Renal cortical epithelial cell (primary cell): ENCODE results near the gene MUC12. TPM values are rescaled to one million over a fixed set of nuclear protein-coding genes. Genes with fewer than 3 reads are reported as not detected.
"Not testable (repeated sequence)": the region's sequence is repeated elsewhere in the genome, so short reads cannot be mapped to it uniquely, and the experiment has no call there.

Source experiments
- DNase-seq: peaks from one replicate; pipeline ENCODE4 v3.0.0-alpha.2; 2011; ENCODE audit warnings: low read depth
- total RNA-seq: library from RNA; depleted of rRNA; stranded (reverse); fragments of >200 nt; gene quantifications from 2 replicates; pipeline ENCODE4 v1.2.3, GENCODE V29; 2014

Gene MUC12, protein sequence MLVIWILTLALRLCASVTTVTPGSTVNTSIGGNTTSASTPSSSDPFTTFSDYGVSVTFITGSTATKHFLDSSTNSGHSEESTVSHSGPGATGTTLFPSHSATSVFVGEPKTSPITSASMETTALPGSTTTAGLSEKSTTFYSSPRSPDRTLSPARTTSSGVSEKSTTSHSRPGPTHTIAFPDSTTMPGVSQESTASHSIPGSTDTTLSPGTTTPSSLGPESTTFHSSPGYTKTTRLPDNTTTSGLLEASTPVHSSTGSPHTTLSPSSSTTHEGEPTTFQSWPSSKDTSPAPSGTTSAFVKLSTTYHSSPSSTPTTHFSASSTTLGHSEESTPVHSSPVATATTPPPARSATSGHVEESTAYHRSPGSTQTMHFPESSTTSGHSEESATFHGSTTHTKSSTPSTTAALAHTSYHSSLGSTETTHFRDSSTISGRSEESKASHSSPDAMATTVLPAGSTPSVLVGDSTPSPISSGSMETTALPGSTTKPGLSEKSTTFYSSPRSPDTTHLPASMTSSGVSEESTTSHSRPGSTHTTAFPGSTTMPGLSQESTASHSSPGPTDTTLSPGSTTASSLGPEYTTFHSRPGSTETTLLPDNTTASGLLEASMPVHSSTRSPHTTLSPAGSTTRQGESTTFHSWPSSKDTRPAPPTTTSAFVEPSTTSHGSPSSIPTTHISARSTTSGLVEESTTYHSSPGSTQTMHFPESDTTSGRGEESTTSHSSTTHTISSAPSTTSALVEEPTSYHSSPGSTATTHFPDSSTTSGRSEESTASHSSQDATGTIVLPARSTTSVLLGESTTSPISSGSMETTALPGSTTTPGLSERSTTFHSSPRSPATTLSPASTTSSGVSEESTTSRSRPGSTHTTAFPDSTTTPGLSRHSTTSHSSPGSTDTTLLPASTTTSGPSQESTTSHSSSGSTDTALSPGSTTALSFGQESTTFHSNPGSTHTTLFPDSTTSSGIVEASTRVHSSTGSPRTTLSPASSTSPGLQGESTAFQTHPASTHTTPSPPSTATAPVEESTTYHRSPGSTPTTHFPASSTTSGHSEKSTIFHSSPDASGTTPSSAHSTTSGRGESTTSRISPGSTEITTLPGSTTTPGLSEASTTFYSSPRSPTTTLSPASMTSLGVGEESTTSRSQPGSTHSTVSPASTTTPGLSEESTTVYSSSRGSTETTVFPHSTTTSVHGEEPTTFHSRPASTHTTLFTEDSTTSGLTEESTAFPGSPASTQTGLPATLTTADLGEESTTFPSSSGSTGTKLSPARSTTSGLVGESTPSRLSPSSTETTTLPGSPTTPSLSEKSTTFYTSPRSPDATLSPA (N-terminal part only)
- not detected in 2 replicates for total RNA-seq

DNA sequence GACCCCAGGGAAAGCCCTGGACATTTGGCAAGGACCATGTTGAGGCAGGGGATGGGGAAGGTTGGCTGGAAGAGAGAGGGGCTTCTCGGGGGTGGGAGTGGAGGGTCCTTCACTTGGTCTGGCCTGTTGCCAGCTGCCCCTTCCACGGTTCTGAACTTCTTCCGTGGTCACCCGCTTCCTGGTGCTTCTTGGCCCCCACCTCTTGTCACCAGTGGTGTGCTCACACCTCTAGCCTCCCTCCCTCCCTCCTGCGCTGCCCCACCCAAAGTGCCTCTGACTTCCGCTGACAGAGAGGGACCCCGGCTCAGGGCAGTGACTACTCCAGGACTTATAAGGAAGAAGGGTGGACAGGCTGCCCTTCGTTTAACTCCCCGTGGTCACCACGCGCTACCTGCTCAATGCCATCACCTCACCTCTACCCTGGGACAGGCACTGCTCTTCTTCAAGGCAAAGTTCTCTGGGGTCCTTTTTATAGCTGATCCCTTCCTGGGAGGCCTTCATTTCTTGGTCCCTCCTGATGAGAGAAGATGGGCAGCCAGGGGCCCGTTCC lies at the start of gene MUC12:
Gene MUC12, plus strand, starts transcription at position 500 of the 550 bp plus-strand sequence. CDS start 58 bp downstream, outside the sequence.
- DNase-seq, result no peak

GRCh38 chr7:100919779-100920437 lies 49.5 kb upstream of the MUC12 start:
- not testable (repeated sequence) for DNase-seq

- no peak for DNase-seq
Observed at GRCh38 chr7:100921039-100921438, 48.3 kb upstream of the MUC12 start.

GRCh38 chr7:100923616-100924015 lies 45.7 kb upstream of the MUC12 start:
- DNase-seq, result not testable (repeated sequence)

GRCh38 chr7:100929808-100930174 lies 39.6 kb upstream of the MUC12 start:
- DNase-seq, result no peak

- DNase-seq, result no peak
Observed at GRCh38 chr7:100933734-100934133, 35.6 kb upstream of the MUC12 start.

- DNase-seq, result not testable (repeated sequence)
Observed at GRCh38 chr7:100935381-100935780, 34.0 kb upstream of the MUC12 start.

- not testable (repeated sequence) for DNase-seq
Observed at GRCh38 chr7:100936167-100936566, 33.2 kb upstream of the MUC12 start.

- DNase-seq, result no peak
Observed at GRCh38 chr7:100942045-100942774, 27.2 kb upstream of the MUC12 start.

GRCh38 chr7:100943693-100944092 lies 25.7 kb upstream of the MUC12 start:
- DNase-seq, result no peak

GRCh38 chr7:100944138-100944537 lies 25.2 kb upstream of the MUC12 start:
- no peak for DNase-seq

DNA sequence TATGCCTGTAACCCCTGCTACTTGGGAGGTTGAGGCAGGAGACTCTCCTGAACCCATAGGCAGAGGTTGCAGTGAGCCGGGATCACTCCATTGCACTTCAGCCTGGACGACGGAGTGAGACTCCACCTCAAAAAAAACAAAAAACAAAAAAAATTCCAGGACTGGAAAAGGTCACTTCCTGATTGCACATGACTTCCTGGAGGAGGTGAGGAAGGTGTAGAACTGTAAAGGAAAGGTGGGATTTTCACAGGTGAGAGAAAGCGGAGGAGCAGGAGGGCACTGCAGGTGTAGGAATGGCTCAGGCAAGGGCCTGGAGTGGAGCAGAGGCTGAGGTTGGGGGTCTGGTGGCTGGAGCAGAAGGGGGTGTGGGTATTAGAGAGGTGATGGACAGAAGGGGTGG lies 23.3 kb upstream of the MUC12 start:
- no peak for DNase-seq

DNA sequence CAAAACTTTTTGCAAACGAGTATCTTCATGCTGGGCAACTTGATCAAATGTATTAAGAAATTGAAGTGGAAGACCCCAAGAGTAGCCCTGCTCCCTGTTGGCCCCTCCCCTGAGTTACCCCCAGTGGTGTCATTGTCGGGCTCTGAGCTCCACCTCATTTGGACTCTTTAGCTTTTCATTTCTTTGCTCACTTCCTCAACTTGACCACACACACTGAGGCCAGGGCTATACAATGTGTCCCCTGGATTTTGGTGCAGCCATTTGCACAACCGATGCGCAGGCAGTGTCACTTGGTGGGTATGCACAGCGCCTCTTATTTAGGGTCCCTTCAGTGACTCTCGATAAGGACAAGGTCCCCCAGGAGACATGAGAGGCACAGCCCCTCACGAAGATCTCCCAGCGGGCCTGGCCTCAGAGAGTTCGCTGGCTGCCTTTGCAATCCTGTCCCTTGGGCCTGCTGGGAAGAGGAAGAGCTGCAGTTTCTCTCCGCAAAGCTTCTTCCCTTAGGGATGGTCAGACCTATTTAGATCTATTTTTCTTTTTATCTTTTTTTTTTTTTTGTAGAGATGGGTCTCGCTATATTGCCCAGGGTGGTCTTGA lies 22.5 kb upstream of the MUC12 start:
- no peak for DNase-seq

- DNase-seq, result no peak
Observed at GRCh38 chr7:100947792-100948191, 21.6 kb upstream of the MUC12 start.

DNA sequence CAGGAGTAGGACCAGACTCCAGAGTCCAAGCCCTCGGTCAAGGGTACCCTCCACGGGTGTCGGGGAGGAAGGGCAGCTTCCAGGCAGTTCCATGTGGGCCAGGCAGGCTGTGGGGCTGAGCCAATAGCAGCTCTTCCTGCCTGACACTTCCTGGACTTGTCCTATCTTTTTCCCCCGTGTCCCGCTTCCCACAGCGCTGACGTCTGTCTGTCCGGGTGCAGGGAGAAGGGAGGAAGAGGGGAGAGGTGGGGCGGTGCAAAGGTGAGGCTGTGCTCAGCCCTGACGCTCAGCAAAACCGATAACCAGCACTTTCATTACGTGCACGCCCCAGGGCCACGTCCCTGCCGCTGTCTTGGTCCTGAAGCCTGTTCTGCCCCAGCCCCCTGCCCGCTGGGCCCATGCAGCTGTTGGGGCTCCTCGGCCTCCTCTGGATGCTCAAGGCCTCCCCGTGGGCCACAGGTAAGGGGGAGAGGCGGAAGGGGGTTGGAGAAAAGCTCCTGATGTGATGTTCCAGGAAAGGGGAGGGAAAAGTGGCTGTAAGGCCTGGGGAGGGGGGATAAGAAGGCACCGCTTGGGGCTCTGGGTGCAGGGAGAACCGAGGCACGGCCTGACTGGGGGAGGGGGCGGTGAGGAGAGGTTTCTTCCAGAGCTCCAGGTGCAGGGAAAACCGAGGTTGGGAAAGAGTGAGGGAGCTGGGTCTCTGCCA lies 20.0 kb upstream of the MUC12 start, which contains the start of gene MUC3A:
Gene MUC3A, plus strand, starts transcription at position 308 of the 706 bp plus-strand sequence. Its CDS starts 91 bp downstream, at position 399.
- no peak for DNase-seq

DNA sequence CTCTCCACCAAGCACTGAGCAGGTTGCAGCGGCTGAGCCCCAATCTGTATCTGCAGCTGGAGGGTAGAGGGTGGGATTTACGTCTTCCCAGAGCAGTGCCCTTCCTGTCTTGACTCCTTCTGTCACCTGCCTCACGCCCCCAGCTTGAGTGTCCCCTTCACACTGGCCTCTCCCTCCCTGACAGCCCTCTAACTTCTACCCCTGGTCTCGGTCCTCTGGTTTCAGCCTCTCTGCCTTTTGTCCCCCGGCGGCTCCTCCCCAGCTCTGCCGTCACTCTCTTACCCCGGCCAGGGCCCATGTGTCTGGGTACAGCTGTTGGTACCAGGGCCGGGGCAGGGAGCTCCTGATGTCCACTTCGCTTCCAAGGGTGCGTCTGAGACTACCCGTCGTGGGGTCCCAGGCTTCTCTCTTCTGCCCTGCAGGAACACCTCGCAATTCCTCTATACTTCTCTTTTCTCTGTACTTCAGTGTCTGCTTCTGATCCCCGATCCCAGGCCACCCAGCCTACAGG lies 19.4 kb upstream of the MUC12 start:
- DNase-seq, result no peak

GRCh38 chr7:100951172-100951571 lies 18.2 kb upstream of the MUC12 start:
- DNase-seq, result no peak

GRCh38 chr7:100951888-100952560 lies 17.3 kb upstream of the MUC12 start:
- DNase-seq, result no peak
